ENCODE results near the gene OR2T1.
"Not testable (repeated sequence)": the region's sequence is repeated elsewhere in the genome, so short reads cannot be mapped to it uniquely, and the experiment has no call there.

The OR2T1 gene

GRCh38 chr1:248402748-248403147 lies at the start of gene OR2T1:
TSS of gene OR2T1 (plus strand) at chr1:248403048. CDS start at chr1:248406148, 3,100 bp downstream.
- DNase-seq (ENCODE audit: low read depth in 3 of 3): no peak

- DNase-seq (ENCODE audit: low read depth in 3 of 3): no peak
Observed at GRCh38 chr1:248359415-248359814, 43.4 kb upstream of the OR2T1 start.

GRCh38 chr1:248361121-248361715 lies 41.6 kb upstream of the OR2T1 start, which contains the start of gene OR2T4:
TSS of gene OR2T4 (plus strand) at chr1:248361665. CDS start at chr1:248361665, 0 bp downstream.
- no peak for DNase-seq (ENCODE audit: low read depth in 3 of 3)

GRCh38 chr1:248366609-248367008 lies 36.2 kb upstream of the OR2T1 start:
- no peak for DNase-seq (ENCODE audit: low read depth in 3 of 3)

GRCh38 chr1:248372394-248372793 lies 30.5 kb upstream of the OR2T1 start:
- DNase-seq (ENCODE audit: low read depth in 3 of 3): no peak

GRCh38 chr1:248373761-248374160 lies 29.1 kb upstream of the OR2T1 start:
- no peak for DNase-seq (ENCODE audit: low read depth in 3 of 3)

- no peak for DNase-seq (ENCODE audit: low read depth in 3 of 3)
Observed at GRCh38 chr1:248375446-248375845, 27.4 kb upstream of the OR2T1 start, which contains the start of gene OR2T6. TSS of gene OR2T6 (plus strand) at chr1:248375746. CDS start at chr1:248387609, 11,863 bp downstream.

GRCh38 chr1:248376916-248377315 lies 25.9 kb upstream of the OR2T1 start:
- no peak for DNase-seq (ENCODE audit: low read depth in 3 of 3)

- no peak for DNase-seq (ENCODE audit: low read depth in 3 of 3)
Observed at GRCh38 chr1:248380854-248381253, 22.0 kb upstream of the OR2T1 start.

GRCh38 chr1:248388426-248388825 lies 14.4 kb upstream of the OR2T1 start:
- DNase-seq (ENCODE audit: low read depth in 3 of 3): no peak

- no peak for DNase-seq (ENCODE audit: low read depth in 3 of 3)
Observed at GRCh38 chr1:248393050-248393449, 9.8 kb upstream of the OR2T1 start.

- DNase-seq (ENCODE audit: low read depth in 3 of 3): no peak
Observed at GRCh38 chr1:248404024-248404423, 1.2 kb downstream of the OR2T1 start.

GRCh38 chr1:248406721-248407692 lies 4.2 kb downstream of the OR2T1 start:
- no peak for DNase-seq (ENCODE audit: low read depth in 3 of 3)

GRCh38 chr1:248416226-248416625 lies 13.4 kb downstream of the OR2T1 start:
- DNase-seq (ENCODE audit: low read depth in 3 of 3): no peak

- no peak for DNase-seq (ENCODE audit: low read depth in 3 of 3)
Observed at GRCh38 chr1:248417854-248418253, 15.0 kb downstream of the OR2T1 start.

- DNase-seq (ENCODE audit: low read depth in 3 of 3): no peak
Observed at GRCh38 chr1:248421384-248421783, 18.5 kb downstream of the OR2T1 start.

GRCh38 chr1:248427526-248428191 lies 24.8 kb downstream of the OR2T1 start:
- not testable (repeated sequence) for DNase-seq (ENCODE audit: low read depth in 3 of 3)

- DNase-seq (ENCODE audit: low read depth in 3 of 3): not testable (repeated sequence)
Observed at GRCh38 chr1:248428192-248428533, 25.3 kb downstream of the OR2T1 start.

GRCh38 chr1:248431683-248432082 lies 28.8 kb downstream of the OR2T1 start:
- DNase-seq (ENCODE audit: low read depth in 3 of 3): not testable (repeated sequence)

- not testable (repeated sequence) for DNase-seq (ENCODE audit: low read depth in 3 of 3)
Observed at GRCh38 chr1:248432201-248432600, 29.4 kb downstream of the OR2T1 start.

- not testable (repeated sequence) for DNase-seq (ENCODE audit: low read depth in 3 of 3)
Observed at GRCh38 chr1:248433811-248434415, 31.1 kb downstream of the OR2T1 start.

GRCh38 chr1:248434913-248435312 lies 32.1 kb downstream of the OR2T1 start:
- DNase-seq (ENCODE audit: low read depth in 3 of 3): not testable (repeated sequence)
